Measurements from ENCODE around the gene SLC15A5.

SLC15A5 gene

DNA sequence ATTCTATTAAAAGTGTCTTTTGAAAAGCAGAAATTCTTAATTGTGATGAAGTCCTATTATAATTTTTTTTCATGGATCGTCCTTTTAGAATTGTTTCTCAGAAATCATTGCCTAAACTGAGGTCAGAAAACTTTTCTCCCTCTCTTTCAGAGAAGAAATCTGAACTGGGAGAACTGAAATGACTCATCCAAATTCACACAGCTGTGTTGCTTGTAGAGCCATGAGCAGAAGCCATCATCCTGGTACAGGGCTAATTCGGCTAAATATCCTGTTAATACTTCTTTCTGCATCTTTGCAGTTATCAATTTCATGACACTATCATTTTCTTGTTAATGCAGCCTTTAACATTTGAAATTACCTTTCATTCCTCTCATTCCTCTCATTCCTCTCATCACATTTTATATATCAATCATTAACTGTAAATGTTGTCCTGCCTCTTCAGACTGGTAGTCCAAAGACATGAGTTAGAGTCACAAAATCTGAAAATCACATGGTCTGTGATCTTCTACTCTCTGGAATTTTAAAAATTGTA lies 15.5 kb downstream of the SLC15A5 start:
- DNase-seq (ENCODE audit: low read depth) = no peak

DNA sequence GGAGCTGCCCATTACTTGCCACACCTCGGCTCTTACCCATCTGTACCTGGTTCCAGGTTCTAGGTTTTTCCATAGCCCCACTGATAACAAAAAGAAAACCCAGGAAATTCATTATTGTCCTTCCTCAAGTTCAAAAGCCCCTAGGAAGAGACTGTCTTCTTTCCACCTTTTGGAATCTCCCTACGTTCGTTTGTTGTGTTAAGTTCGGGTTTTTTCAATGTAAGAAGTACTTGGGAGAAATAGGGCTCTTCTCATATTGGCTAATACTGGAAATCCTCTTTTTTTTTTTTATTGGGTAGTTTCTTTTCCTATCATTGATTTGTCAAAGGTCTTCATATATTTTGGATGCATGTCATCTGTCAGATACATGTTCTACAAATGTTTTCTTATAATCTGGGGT lies 17.3 kb downstream of the SLC15A5 start:
- no peak for DNase-seq (ENCODE audit: low read depth)

DNA sequence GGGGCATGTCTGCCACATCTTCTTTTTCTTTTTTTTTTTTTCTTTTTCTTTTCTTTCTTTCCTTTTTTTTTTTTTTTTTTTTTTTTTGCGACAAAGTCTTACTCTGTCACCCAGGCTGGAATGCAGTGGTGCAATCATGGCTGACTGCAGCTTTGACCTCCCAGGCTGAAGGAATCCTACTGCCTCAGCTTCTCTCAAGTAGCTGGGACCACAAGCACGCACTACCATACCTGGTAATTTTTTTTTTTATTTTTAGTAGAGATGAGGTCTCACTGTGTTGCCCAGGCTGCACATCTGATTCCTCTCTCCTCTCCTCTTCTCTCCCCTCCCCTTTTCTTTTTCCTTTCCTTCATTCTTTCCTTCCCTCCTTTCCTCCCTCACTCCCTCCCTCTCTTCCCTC lies 18.5 kb downstream of the SLC15A5 start:
- DNase-seq (ENCODE audit: low read depth) = no peak

DNA sequence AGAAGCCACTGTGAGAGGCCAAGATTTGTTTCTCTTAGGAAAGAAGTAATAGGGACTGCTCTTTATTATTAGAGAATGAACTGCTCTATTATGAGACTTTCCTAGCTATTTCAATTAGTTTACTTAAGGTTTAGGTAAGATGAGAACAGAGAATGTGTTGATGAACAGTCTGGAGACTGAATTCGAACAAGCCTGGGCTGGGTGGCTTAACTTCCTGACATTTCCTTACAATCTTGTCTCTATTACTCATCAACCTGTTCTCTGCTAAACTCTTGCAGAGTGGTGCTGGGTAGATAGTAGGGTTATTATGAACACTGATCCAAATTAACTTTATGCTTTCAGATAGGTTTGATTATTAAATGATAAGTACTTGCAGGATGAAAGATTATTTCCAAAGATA lies 31.2 kb downstream of the SLC15A5 start:
- DNase-seq (ENCODE audit: low read depth) = no peak

DNA sequence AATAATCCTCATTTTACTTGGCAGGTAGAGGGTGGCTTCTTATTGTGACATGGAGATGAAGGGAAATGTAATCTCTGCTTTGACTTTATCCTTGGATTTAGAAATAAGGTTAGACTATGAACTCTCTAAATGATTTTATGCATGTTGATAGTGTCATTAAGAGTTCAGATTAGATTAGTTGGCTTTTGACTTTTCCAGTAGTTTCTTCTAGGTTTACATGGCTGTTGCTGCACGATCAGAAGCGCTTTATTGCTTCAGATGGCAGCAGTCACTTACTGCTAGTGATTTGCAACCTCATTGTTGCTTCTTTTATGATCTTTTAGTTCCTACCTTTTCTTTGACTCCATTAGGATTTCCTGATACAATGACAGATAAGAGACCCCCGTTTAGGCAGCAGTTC lies 32.3 kb downstream of the SLC15A5 start:
- no peak for DNase-seq (ENCODE audit: low read depth)

DNA sequence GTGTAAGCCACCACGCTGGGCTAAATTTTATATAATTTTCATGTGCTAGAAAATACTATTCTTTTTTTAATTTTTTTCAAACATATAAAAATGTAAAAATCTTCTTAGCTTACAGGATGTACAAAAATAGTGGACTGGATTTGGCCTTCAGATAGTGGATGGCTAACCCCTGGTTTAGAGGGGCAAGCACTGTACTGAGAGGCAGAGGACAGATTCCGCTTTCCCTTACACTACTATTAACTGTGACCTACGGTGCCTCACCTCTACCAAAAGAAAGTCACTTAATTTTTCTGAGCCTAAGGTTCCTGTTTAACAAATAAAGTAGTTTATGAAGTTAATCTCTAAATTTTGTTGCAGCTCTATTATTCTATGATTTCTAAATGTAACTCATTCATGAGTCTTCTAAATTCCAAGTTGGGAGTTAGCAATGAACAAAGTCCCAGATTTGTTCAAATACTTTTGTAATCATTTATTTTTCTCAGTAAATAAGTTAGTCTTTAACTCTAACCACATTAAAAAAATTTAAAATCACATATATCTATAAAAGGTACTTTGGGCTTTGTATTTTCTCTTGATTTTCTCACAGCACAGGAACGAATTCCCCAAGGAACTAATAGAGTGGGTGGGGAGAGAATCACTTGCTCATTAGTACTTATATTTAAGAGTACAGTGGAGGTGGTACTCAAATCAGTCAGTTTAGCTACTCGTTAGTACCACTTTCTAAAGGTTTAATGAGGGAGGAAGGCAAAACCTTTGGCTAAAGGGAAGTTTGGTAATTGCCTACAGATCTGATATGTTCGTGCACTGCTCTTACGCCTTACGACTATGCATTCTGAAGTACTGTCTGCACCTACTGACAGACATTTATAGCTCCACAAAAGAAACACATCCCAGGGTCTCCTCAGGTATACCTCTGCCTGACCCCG lies 33.7 kb downstream of the SLC15A5 start:
- DNase-seq (ENCODE audit: low read depth) = no peak

DNA sequence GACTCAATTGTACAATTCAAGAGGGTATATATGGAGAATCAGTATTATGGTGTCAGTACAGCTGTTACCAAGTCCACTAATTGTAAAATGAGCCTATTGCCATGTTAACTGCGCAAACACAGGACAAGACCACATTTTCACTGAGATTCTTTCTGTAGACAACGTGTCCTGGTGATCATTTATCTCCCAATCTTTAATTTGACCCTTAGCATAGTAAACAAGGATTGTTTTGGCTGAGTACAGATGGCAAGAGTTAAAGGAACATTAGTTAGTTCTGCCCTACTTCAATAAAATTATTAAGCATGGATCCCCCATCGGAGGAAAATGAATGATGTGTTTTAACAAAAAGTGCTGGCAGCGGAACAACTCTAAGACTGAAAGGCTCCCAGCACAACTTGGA lies 36.1 kb downstream of the SLC15A5 start:
- DNase-seq (ENCODE audit: low read depth) = no peak

DNA sequence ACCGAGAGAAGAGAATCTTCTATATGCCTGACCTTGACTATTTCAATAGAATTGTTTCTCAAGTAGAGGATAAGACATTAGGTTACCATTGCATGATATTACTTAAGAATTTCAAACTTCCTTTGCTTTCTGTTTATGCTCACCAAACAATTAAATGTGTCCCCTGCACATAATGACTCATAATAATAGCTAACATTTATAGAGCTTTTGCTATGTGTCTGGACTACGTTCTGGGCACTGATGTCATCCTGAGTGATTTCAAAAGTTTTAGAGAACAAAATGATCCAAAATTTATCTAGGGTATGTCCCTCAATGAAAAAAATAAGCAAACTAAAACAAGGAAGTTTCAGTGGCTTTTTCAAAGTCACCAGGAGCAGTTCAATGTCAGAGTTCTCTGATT lies 38.8 kb downstream of the SLC15A5 start:
- DNase-seq (ENCODE audit: low read depth) = no peak

DNA sequence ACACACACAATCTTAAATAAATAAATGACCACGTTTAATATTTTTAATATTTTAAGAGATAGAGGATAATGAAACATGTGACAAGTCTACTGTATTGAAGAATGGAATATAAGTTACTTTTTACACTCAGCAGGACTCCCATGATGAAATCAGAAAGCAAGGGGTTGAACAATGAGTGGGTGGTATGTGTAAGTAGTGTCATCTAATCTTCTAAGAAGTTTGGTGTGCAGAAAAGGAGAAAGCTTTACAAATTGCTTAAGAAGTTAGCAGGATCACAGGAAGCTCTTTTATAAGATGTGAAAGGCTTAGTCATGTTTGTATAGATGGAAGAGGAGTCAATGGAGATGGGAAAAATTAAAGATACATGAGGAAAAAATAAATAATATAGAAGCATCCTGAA lies 47.8 kb downstream of the SLC15A5 start:
- no peak for DNase-seq (ENCODE audit: low read depth)

DNA sequence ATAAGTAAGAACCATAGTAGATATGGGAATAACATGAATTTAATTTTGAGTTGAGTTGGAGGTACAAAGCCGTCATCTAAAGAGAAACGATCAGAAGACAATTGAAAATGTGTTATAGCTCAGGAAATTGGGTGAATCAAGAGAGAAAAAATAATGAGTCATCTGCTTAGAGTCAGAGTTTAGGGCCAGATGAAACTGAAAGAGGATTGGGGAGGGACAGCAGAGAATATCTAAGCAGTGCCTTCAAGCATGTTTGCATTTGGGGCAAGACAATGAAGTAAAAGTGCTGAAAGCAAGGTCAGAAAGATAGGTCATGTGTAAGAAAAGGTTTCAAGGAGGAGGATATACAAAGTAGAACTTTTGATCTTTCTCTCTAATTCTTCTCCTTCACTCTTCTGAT lies 49.4 kb downstream of the SLC15A5 start:
- DNase-seq (ENCODE audit: low read depth) = no peak

DNA sequence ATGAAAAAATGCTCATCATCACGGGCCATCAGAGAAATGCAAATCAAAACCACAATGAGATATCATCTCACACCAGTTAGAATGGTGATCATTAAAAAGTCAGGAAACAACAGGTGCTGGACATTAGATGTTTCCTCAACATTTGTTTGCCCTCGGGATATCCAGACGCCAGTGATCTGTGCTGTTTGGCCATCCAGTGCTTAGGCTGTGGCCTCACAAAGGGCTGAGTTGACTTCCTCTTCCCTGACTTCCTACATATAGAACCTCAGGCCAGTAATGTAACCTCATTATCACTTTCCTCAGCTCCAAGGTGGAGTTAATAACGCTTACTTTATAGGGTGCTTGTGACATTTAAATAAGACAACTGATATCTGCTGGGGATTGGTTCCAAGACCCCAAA lies 51.8 kb downstream of the SLC15A5 start:
- DNase-seq (ENCODE audit: low read depth) = no peak

DNA sequence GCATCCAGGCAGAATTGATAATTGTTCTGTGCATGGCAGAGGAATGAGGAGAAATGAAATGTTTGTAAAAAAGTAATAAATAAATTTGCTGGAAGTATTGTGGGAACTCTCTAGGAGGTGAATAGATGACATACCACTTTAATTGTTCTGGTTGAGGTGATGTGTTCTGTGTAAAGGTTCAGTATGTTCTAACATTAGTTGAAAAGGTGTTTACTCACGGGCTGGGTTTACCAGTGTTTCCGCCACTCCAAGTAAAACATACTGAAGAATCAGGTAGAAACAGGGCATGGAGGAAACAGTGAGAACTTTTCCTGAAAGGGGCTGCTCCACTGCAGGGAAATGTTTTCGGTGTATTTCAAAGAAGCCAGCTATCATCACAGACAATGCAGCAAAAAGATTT lies 53.3 kb downstream of the SLC15A5 start:
- DNase-seq (ENCODE audit: low read depth) = no peak

DNA sequence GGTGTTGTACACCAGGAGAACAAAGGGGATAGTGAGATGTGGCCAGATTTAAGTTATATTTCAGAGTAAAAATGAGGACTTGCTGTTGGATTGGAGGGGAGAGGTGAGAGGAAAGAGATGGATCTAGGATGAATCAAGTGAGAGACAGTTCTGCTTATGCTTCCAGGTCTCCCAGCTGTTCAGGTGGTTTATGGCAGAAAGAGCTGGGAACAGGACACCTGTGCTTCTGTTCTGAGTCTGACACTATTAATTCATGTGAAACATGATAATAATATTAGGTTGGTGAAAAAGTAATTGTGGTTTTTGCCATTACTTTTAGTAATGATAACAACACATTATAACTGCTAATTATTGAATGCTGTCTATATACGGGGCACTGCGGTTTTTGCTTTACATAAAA lies 55.7 kb downstream of the SLC15A5 start:
- no peak for DNase-seq (ENCODE audit: low read depth)

DNA sequence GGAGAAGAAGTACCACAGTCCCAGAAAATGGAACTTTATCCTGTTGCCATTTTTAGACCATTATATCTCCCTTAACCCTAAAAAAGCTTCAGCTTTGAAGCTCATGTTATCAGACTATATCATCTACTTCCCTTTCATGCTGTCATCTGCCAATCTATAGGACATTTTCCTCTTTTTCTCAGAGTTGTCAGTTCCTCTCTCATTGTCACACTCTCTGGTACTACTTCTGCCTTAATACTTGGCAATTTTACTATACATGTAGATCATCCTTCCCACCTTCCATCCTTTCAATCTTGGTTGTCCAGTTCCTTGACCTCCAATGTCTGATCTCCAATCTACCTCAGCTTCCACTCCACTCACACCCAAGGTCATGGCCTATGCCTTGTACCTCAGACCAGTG lies 57.4 kb downstream of the SLC15A5 start:
- no peak for DNase-seq (ENCODE audit: low read depth)

DNA sequence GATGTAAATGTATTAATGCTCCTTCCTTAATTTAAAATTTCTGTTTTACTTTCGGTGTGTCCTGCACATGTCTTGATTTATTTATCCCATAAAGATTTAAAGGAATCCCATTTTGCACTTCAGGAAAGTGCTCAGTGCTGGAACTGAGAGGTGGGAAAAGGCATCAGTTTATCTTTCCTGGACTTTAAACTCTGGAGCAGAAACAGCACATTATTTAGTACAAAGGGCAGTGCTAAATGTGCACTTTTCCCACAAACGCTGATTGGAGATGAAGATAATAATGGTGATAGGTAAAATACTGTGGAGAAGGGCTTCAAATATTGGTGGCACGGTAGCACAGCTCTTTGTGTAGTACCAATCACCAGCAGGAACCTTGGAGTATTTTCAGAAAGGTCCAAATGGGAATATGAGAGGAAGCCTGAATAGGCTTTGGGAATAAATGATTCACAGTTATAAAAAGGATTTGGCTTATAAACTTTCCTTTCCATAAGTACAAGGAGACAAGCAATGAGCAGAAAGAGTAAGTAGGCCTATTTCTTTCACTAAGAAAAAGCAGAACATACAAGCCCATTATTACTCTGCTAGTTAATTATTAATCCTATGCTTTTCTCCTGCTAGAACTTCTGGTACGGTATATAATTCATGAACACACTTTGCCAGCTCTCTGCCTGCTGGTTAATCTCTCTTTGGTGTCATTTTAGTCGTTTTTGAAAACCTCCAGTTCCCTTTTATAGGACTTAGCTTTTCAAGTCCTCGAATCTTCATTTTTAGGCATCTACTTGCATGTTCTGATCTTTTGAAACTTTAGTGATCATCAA lies 58.3 kb downstream of the SLC15A5 start:
- DNase-seq (ENCODE audit: low read depth) = no peak

DNA sequence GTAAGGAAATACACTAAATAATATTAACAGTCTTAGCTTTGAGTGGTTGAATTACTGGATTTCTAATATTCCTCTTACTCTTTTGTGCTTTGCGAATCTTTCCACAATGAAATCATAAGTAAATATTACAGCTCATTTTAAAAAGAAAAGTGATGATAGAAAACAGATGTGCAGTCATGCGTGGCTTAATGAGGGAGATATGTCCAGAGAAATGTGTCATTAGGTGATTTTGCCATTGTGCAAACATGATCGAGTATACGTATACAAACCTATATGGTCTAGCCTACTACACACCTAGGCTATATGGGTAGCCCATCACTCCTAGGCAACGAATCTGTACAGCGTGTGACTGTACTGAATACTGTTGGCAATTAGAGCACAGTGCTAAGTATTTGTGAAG lies 59.3 kb downstream of the SLC15A5 start:
- no peak for DNase-seq (ENCODE audit: low read depth)

DNA sequence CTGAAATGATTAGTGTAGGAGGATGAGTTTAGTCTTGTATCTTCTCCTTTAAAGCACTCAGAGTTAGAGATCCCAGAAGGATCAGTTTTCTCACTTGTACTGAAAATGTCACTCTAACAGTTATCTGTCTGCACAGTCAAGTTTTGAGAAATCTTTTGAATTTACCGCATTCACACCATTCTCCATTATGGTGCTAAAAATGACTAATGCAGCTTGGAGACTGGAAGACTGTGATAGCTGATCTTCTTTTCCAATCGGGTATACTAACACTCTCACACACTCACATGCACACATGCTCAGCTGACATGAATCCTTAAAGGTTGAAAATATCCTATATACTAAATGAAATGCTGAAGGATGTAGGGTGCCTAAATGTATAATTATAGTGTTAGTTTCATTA lies 65.8 kb downstream of the SLC15A5 start:
- no peak for DNase-seq (ENCODE audit: low read depth)

DNA sequence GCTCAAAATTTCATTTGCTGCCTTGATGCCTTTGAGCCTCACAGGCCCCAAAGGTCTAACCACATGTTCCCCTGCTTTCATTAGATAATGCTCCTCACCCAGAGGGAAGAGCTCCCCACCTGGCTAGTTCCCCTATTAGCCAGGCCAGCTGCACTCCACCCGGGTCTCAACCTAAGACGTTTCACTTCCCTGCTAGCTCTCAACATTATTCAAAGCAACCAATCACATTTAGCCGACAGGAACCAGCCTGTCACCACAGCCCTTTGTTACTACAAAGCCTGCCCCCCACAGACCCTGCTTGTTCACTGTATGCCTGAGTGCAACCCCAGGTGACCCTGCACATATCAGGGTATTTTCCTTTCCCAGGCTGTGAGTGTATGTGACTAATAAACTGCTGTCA lies 78.6 kb downstream of the SLC15A5 start:
- no peak for DNase-seq (ENCODE audit: low read depth)

DNA sequence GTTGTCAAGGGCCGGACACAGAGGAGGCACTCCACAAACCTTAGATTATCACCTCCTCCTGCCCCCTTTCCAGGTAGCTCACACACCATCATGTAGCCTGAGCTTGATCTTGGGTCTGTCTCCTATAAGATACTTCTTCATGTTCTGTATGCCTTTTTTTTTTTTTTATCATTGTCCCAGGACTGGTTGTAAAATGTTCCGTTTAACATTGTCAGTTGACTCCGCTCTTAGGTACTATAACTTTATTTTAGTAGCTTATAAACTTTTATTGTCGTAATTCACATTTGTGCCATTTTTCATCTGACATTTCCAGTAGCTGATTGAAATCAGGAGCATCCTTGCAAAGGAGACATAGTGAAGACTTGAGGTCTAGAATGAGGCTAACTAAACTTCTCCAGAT lies 79.9 kb downstream of the SLC15A5 start:
- no peak for DNase-seq (ENCODE audit: low read depth)

DNA sequence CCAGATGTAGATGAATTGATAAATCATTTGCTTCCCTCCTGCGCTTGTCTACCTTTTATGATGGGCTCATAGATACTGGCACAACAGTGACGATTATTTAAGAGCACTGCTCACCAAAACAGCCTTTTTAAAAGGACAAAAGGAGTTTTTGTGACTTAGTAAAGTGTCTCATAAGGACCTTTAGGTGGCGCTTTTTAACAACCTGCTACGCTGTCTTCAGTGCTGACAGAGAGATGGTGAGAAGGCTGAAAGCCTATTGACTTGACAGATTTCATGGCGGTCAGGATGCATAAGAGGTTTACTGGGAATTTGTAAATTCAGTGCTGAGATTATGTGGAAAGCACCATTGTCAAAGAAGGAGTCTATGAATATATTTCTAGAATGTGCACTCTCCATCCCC lies 87.6 kb downstream of the SLC15A5 start:
- DNase-seq (ENCODE audit: low read depth) = no peak

DNA sequence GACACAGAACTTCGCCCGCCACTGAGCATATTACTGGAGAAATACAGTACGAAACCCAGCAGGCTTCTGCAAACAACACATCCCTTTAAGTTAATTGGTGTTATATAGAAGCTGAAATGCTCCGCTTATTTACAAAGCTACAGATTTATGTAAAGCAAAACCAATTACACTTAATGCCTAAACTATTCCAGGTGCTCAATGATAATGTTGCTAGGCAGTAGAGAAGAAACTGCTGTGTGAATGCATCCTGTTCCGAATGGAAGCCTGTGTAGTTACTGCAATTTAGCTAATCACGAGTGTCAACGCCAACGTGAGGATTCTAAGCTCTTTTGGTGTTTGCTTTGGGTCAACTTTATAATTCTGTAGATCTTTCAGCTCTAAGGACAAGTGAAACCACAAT lies 89.8 kb downstream of the SLC15A5 start:
- no peak for DNase-seq (ENCODE audit: low read depth)

DNA sequence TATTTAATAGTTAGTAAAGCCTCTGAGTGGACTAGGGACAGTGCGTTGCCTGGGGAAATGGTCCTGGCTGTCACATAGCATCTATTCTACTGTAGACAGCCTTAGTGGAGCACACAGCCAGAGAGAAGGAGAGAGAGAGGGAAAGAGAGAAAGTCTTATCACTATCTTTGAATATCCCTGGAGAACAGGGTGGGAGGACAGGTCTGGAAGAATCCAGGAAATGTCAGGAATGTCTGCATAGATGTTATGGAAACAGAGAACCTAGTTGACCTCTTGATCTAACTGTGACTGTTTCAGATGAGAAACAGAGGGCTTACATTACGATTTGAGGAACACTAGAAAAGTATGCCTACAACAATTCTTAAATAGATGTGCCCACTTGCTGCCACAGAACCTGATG lies 92.8 kb downstream of the SLC15A5 start:
- no peak for DNase-seq (ENCODE audit: low read depth)

DNA sequence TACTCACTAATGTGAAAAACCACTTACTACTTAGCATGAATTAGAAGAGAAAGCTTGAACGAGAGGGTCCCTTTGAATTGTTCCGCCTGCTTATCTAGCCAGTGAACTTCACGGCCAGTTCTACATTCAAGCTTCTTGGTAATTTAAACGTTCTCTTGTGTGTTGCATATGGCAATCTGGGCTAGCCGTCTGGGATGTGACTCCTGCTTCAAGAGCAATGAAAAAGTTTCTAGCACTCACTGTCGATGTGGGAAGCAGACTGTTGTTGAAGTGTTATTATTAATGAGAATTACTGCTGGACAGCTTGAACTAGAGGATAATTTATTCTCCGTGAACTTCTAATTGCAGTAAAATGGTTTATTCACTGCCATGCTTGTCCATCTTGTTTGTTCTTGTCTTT lies 93.9 kb downstream of the SLC15A5 start:
- DNase-seq (ENCODE audit: low read depth) = no peak

Measured in T-helper 22 cell (primary cell).